Fibroblast of the aortic adventitia (primary cell): ENCODE data around the gene SLC35E2B. TPM values are rescaled to one million over a fixed set of nuclear protein-coding genes. Genes with fewer than 3 reads are reported as not detected.

ENCODE experiments used
- DNase-seq: peaks from one replicate; pipeline ENCODE4 v3.0.0-alpha.2; 2010; ENCODE audit warnings: low read depth
- H3K4me3 ChIP-seq: 2 replicates; pipeline ENCODE4 v1.5.1; 2011; ENCODE audit warnings: low read depth, mild to moderate bottlenecking, control low read depth, low read length, moderate library complexity
- total RNA-seq: library from RNA; depleted of rRNA; stranded (reverse); fragments of >200 nt; gene quantifications from 2 replicates; pipeline ENCODE4 v1.2.3, GENCODE V29; 2012; ENCODE audit warnings: low replicate concordance
- TF ChIP-seq, protein P1 (sequence below): IDR thresholded peaks from 2 replicates; pipeline ENCODE4 v1.5.1; 2011; ENCODE audit warnings: mild to moderate bottlenecking, low read length, control low read depth, inconsistent platforms; ENCODE audit not compliant: insufficient read depth

The SLC35E2B gene
- total RNA-seq, 1 donor, result 54.8 TPM

DNA sequence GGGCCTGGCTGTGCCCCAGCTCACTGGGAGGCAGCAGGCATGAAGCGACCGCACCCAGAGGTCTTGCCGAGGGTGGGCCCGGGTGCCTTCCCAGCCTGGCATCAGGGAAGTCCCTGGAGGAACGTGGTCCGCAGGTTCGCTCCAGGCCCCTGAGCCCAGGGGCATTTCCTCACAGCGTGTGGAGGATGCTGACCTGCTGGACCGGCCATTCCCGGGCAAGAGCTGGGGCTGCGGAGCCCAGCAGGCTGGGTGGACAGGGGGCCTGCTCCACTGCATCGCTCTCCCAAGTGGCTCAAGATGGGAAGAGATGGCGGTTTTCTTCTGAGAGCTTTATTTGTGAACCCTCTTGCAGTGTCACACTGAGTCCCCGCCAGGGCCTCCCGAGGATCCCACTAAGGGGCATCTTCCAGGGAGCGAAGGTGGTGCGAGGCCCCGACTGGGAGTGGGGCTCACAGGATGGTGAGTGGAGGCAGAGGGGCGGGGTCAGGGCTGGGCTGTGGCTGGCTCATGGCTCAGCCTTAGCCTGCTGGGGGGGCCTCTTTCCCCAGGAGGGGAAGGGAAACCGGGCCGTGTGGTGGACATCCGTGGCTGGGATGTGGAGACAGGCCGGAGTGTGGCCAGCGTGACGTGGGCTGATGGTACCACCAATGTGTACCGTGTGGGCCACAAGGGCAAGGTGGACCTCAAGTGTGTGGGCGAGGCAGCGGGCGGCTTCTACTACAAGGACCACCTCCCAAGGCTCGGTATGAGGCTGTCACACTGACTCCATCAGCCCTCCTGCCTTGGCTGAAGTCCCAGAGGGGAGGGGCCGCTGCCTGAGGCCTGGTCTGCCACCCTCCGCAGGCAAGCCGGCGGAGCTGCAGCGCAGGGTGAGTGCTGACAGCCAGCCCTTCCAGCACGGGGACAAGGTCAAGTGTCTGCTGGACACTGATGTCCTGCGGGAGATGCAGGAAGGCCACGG is 67.9 kb downstream of the SLC35E2B start:
- no peak for DNase-seq
- TF ChIP-seq, protein P1, sequence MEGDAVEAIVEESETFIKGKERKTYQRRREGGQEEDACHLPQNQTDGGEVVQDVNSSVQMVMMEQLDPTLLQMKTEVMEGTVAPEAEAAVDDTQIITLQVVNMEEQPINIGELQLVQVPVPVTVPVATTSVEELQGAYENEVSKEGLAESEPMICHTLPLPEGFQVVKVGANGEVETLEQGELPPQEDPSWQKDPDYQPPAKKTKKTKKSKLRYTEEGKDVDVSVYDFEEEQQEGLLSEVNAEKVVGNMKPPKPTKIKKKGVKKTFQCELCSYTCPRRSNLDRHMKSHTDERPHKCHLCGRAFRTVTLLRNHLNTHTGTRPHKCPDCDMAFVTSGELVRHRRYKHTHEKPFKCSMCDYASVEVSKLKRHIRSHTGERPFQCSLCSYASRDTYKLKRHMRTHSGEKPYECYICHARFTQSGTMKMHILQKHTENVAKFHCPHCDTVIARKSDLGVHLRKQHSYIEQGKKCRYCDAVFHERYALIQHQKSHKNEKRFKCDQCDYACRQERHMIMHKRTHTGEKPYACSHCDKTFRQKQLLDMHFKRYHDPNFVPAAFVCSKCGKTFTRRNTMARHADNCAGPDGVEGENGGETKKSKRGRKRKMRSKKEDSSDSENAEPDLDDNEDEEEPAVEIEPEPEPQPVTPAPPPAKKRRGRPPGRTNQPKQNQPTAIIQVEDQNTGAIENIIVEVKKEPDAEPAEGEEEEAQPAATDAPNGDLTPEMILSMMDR, result no peak
- H3K4me3 ChIP-seq, result no peak overlapping the region

DNA sequence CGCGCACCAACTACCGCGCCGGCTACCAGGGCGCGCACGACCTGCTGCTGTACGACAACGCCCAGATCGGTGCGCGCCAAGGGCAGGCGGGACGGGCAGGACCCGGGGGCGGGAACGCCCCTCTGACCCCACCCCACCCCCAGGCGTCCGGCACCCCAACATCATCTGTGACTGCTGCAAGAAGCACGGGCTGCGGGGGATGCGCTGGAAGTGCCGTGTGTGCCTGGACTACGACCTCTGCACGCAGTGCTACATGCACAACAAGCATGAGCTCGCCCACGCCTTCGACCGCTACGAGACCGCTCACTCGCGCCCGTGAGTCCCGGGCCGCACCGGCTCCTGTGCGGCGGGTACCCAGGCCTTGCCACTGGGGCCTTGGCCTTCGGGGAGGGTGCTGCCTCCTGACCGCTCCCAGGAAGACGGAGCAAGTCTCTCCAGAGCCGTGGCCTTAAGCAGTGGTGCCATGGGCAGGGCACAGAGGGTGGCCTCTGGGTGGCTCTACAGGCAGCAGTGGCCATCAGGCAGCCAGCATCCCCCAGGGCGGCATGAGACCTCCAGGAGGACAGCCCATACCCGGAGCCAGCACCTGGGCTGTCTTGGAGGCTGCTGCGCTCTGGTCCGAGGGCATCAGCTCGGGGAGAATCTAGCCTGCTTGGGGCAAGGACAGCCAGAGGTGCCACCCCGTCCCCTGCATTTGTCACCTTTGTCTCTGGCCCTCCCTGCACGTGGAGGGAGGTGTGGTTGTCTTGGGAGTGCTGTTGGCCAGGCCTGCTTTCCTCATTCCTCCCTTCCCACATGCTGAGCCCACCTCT is 68.8 kb downstream of the SLC35E2B start:
- DNase-seq, result no peak
- no peak overlapping the region for H3K4me3 ChIP-seq
- TF ChIP-seq, protein P1, result no peak

- no peak overlapping the region for H3K4me3 ChIP-seq
- TF ChIP-seq, protein P1, result no peak
- DNase-seq, result no peak
Observed at GRCh38 chr1:1623181-1623630, 69.4 kb downstream of the SLC35E2B start.

DNA sequence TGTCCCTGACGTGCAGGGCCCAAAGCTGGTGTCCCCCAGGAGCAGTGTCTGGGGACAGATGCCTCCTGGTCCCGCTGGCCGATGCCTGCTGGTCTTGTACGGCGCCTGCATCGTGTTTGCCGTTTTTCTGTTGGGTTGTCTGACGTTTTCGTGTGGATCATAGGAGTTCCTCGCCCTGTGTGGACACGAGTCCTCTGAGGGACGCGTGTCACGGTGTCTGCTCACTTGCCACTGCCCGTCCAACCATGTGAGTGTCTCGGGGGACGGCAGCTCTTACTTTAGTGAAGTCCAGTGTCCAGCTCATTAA is 69.9 kb downstream of the SLC35E2B start:
- no peak for DNase-seq
- TF ChIP-seq, protein P1, result no peak
- H3K4me3 ChIP-seq, result no peak overlapping the region

- DNase-seq, result peak; percentile 36
- TF ChIP-seq, protein P1, result no peak
- no peak overlapping the region for H3K4me3 ChIP-seq
Observed at GRCh38 chr1:1622010-1622787, 70.4 kb downstream of the SLC35E2B start.

- no peak for DNase-seq
- H3K4me3 ChIP-seq, result no peak overlapping the region
- TF ChIP-seq, protein P1, result no peak
Observed at GRCh38 chr1:1621173-1622009, 71.2 kb downstream of the SLC35E2B start.
